Central memory CD8-positive, alpha-beta T cell (primary cell): ENCODE measurements around the gene MMP14.
"Not testable (repeated sequence)": the region's sequence is repeated elsewhere in the genome, so short reads cannot be mapped to it uniquely, and the experiment has no call there.

Experiments
- ATAC-seq: fragments of 150-1000 bp; cut with Tn5 transposase; replicated peaks from 2 replicates; pipeline ENCODE4 v1.10.0; 2022; ENCODE audit warnings: mild to moderate bottlenecking, moderate FRiP score, moderate number of reproducible peaks; ENCODE audit not compliant: poor library complexity, severe bottlenecking; ENCODE audit errors: extremely low read depth
- DNase-seq, 2 donors: peaks; one replicate each; pipeline ENCODE4 v3.0.0; 2021; ENCODE audit warnings: low spot score in 2 of 2
- H3K27ac Mint-ChIP-seq: one replicate; pipeline ENCODE4 v1.8.0; 2022; ENCODE audit warnings: low read depth, mild to moderate bottlenecking, moderate library complexity, mixed read lengths
- H3K27me3 Mint-ChIP-seq: one replicate; pipeline ENCODE4 v1.8.0; 2022; ENCODE audit warnings: mixed read lengths
- H3K36me3 Mint-ChIP-seq: one replicate; pipeline ENCODE4 v1.8.0; 2022; ENCODE audit warnings: mild to moderate bottlenecking, moderate library complexity, mixed read lengths; ENCODE audit not compliant: insufficient read depth
- H3K4me1 Mint-ChIP-seq: one replicate; pipeline ENCODE4 v1.8.0; 2022; ENCODE audit warnings: mixed read lengths
- H3K4me3 Mint-ChIP-seq: one replicate; pipeline ENCODE4 v1.8.0; 2022; ENCODE audit warnings: mild to moderate bottlenecking, moderate library complexity, mixed read lengths
- H3K9me3 Mint-ChIP-seq: one replicate; pipeline ENCODE4 v1.8.0; 2022; ENCODE audit warnings: mixed read lengths

Gene MMP14

GRCh38 chr14:22847661-22848341, 11.4 kb downstream of the MMP14 start:
- H3K27ac Mint-ChIP-seq: no peak overlapping the region
- ATAC-seq: no peak
- no peak for DNase-seq

GRCh38 chr14:22848351-22849164, 12.2 kb downstream of the MMP14 start:
- H3K36me3 Mint-ChIP-seq: peaks cover 2% of the 10 kb centered on the region
- peaks cover 62% of the 10 kb centered on the region for H3K27me3 Mint-ChIP-seq
- no peak overlapping the region for H3K27ac Mint-ChIP-seq
- no peak overlapping the region for H3K4me3 Mint-ChIP-seq
- DNase-seq (no peak), ATAC-seq (no peak)
- H3K4me1 Mint-ChIP-seq: peaks cover 9% of the 10 kb centered on the region
- H3K9me3 Mint-ChIP-seq: no peaks in the 10 kb centered on the region

More at GRCh38 chr14:22847661-22848341, 11.4 kb downstream of the MMP14 start:
- no peak overlapping the region for H3K4me3 Mint-ChIP-seq
- peaks cover 68% of the 10 kb centered on the region for H3K27me3 Mint-ChIP-seq
- peaks cover 2% of the 10 kb centered on the region for H3K4me1 Mint-ChIP-seq
- no peaks in the 10 kb centered on the region for H3K9me3 Mint-ChIP-seq
- peaks cover 2% of the 10 kb centered on the region for H3K36me3 Mint-ChIP-seq

GRCh38 chr14:22849212-22849819, 12.9 kb downstream of the MMP14 start:
- ATAC-seq (no peak), DNase-seq (no peak)
- Mint-ChIP-seq H3K27me3 (peaks cover 56% of the 10 kb centered on the region), H3K4me3 (no peak overlapping the region), H3K9me3 (no peaks in the 10 kb centered on the region), H3K4me1 (peaks cover 11% of the 10 kb centered on the region), H3K27ac (no peak overlapping the region), H3K36me3 (peaks cover 2% of the 10 kb centered on the region)

GRCh38 chr14:22850944-22851764, 14.8 kb downstream of the MMP14 start:
- ATAC-seq (no peak), DNase-seq (no peak)
- peaks cover 11% of the 10 kb centered on the region for H3K4me1 Mint-ChIP-seq
- no peak overlapping the region for H3K27ac Mint-ChIP-seq
- H3K9me3 Mint-ChIP-seq: no peaks in the 10 kb centered on the region
- H3K36me3 Mint-ChIP-seq: peaks cover 2% of the 10 kb centered on the region
- peaks cover 52% of the 10 kb centered on the region for H3K27me3 Mint-ChIP-seq
- no peak overlapping the region for H3K4me3 Mint-ChIP-seq

GRCh38 chr14:22852178-22852577, 15.8 kb downstream of the MMP14 start:
- ATAC-seq, H3K4me3 Mint-ChIP-seq, DNase-seq, H3K36me3 Mint-ChIP-seq, H3K9me3 Mint-ChIP-seq, H3K27ac Mint-ChIP-seq: not testable (repeated sequence)
- peaks cover 48% of the 10 kb centered on the region for H3K27me3 Mint-ChIP-seq
- H3K4me1 Mint-ChIP-seq: peaks cover 11% of the 10 kb centered on the region

- H3K4me1 Mint-ChIP-seq: peaks cover 14% of the 10 kb centered on the region
- peak overlapping the region; percentile 79 for H3K4me3 Mint-ChIP-seq
- H3K27me3 Mint-ChIP-seq: peaks cover 48% of the 10 kb centered on the region
- ATAC-seq (no peak), DNase-seq (no peak)
- no peaks in the 10 kb centered on the region for H3K9me3 Mint-ChIP-seq
- H3K27ac Mint-ChIP-seq: no peak overlapping the region
- peaks cover 2% of the 10 kb centered on the region for H3K36me3 Mint-ChIP-seq
Measured at GRCh38 chr14:22852599-22852939, 16.2 kb downstream of the MMP14 start.

- DNase-seq (peak; percentile 81 to 98), ATAC-seq (peak; percentile 90)
- peaks cover 48% of the 10 kb centered on the region for H3K27me3 Mint-ChIP-seq
- H3K9me3 Mint-ChIP-seq: no peaks in the 10 kb centered on the region
- peaks cover 20% of the 10 kb centered on the region for H3K4me1 Mint-ChIP-seq
- peaks cover 2% of the 10 kb centered on the region for H3K36me3 Mint-ChIP-seq
- peak overlapping the region; percentile 79 for H3K4me3 Mint-ChIP-seq
- no peak overlapping the region for H3K27ac Mint-ChIP-seq
Measured at GRCh38 chr14:22852940-22853767, 16.8 kb downstream of the MMP14 start.

- H3K4me3 Mint-ChIP-seq, H3K36me3 Mint-ChIP-seq, H3K9me3 Mint-ChIP-seq, DNase-seq, H3K27ac Mint-ChIP-seq, ATAC-seq: not testable (repeated sequence)
- peaks cover 41% of the 10 kb centered on the region for H3K27me3 Mint-ChIP-seq
- H3K4me1 Mint-ChIP-seq: peaks cover 27% of the 10 kb centered on the region
Measured at GRCh38 chr14:22854296-22854695, 17.9 kb downstream of the MMP14 start.

- Mint-ChIP-seq H3K36me3 (peaks cover 3% of the 10 kb centered on the region), H3K4me3 (no peak overlapping the region), H3K27me3 (peaks cover 35% of the 10 kb centered on the region), H3K4me1 (peaks cover 27% of the 10 kb centered on the region), H3K27ac (no peak overlapping the region), H3K9me3 (no peaks in the 10 kb centered on the region)
- DNase-seq: no peak
- ATAC-seq: no peak
Measured at GRCh38 chr14:22854963-22855724, 18.8 kb downstream of the MMP14 start.

- no peak for ATAC-seq
- H3K36me3 Mint-ChIP-seq: peaks cover 3% of the 10 kb centered on the region
- no peak overlapping the region for H3K4me3 Mint-ChIP-seq
- H3K27me3 Mint-ChIP-seq: peaks cover 42% of the 10 kb centered on the region
- no peak for DNase-seq
- H3K27ac Mint-ChIP-seq: no peak overlapping the region
- no peaks in the 10 kb centered on the region for H3K9me3 Mint-ChIP-seq
- peaks cover 27% of the 10 kb centered on the region for H3K4me1 Mint-ChIP-seq
Measured at GRCh38 chr14:22856428-22856827, 20.0 kb downstream of the MMP14 start.

- peaks cover 43% of the 10 kb centered on the region for H3K27me3 Mint-ChIP-seq
- peaks cover 16% of the 10 kb centered on the region for H3K4me1 Mint-ChIP-seq
- not testable (repeated sequence) for H3K4me3 Mint-ChIP-seq, ATAC-seq, H3K27ac Mint-ChIP-seq, DNase-seq, H3K9me3 Mint-ChIP-seq, H3K36me3 Mint-ChIP-seq
Measured at GRCh38 chr14:22860377-22860776, 24.0 kb downstream of the MMP14 start.
